HG03342 (cell line): ENCODE results near the gene AUTS2.

Source experiments
- ATAC-seq: cut with Tn5 transposase; IDR thresholded peaks from one replicate; pipeline ENCODE4 v1.9.1; 2021; ENCODE audit warnings: mild to moderate bottlenecking, moderate library complexity; ENCODE audit not compliant: unreplicated experiment

The AUTS2 gene

DNA sequence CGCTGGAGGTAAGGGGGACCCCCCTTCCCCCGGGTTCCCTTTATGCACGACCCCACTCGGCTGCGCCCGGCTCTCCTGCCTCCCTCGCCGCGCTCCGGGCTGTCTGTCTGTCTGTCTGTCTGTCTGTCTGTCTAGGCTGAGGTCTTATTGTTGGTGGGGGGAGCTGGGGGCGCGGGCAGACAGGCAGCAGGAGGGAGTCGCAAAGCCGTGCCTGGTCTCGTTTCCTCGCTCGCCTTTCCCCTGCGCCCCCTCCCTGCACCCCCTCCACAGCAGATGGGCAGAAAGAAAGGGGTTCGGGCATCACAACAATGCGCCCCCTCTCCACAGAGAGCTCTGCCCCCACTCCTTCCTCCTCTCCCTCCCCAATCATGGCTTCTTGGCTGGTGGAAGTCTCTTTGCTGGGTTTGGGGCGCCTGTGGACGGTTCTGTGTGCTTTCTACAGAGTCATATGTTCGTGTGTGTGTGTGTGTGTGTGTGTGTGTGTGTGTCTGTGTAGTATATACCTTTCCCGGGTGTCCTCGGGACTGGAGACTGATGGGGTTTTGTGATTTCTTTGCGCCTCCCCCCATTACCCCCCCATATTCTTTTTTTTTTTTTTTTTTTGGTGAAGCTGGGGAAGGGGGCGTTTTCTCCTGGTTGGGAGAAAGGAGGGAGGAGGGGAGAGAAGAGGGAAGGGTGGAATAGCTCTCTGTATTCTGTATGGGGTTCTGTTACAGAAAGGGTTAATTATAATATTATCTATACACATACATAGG lies 1.9 kb downstream of the AUTS2 start:
- ATAC-seq: no peak

DNA sequence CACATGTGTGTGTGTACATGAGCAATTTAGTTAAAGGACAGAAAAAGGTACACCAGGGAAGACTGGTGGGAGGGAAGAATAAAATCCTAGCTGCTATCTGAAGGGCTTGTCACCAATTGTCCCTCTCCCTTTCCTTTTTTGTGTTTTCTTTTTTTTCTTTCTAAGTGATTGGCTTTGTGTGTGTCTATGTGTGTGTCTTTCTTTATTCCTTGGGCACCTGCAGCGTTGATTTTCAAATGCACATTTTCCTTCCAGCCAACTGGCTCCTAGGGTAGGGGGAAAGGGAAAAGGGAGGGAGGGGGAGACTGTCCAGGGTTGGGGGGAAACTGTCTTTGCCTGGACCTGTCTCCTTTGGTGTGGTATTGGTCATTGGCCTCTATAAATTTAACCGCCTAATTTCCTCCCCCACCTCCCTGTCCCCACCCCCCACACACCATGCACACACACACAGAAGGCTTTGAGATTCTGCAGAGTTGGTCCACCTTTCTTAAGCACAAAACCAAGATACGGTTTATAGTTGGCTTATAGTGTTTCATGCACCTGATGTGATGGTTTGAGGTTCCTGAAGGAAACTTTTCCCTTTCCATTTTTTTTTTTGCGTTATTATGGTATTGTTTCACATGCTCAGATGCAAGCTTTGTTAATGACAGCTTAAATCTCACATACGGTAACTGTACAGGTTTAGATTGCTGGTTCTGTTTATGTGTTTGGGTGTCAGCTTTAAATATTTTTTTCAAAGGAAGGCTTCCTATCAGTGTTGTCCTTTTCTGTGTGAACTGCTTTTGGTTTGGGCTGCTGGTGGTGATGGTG lies 2.6 kb downstream of the AUTS2 start:
- ATAC-seq: no peak

DNA sequence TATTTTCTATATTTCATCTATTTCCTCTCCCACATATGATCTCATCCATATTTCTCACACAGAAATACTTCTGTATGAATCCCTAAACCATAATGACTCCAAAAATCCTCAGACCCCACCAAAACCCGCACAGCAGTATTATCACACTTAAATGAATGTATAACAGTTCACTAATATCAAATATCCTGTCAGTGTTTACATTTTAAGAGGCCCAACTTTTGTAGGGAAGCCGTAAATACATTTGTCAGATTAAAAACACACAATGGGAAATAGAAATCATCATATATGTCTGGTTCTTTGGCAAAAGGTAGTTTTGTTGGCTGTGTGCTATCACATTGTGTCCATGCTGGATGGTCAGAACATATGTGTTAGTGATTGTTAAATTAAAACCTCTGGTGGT lies 4.2 kb downstream of the AUTS2 start:
- ATAC-seq: no peak

DNA sequence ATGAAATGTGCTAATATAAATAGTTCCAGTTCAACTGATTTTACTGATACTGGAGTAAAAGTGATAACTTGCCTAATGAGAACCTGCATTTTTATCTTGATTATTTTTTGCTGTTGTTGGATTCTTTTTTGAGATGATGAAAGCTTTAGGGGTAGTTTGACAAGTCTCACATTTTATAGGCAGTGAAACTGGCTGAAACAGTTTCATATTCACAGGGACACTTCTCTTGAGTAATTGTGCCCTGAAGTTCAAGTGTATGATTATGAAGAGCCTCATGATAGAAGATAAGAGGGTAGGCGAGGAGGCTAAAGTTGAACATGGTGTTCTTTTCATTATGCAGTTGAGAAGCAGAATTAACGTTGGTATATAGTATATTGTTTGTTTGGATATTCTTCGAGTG lies 5.1 kb downstream of the AUTS2 start:
- no peak for ATAC-seq

DNA sequence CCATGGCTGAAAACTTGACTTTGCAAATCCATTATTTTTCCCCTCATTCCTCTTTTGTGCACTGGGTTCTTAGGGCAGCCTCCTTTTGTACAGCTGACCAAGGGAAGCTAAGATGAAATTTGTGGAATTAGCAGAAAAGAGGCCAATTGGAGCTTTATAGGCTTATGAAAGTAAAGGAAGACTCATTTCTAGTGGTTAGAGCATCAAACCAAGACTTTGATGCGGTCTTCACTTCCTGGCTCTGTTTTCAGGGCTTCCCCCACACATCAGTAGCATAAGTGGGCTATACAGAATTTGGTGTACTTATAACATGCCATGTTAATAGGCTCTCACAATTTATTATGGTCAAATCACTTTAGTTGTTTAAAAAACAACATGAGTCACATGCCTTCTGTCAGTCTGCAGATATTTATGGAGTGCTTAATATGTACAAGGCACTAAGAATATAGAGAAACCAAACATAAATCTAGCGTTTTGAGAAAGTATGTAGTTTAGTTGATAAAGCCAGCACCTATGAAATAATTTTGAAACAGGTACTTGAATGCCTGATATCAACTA lies 5.7 kb downstream of the AUTS2 start:
- peak; percentile 61 for ATAC-seq

DNA sequence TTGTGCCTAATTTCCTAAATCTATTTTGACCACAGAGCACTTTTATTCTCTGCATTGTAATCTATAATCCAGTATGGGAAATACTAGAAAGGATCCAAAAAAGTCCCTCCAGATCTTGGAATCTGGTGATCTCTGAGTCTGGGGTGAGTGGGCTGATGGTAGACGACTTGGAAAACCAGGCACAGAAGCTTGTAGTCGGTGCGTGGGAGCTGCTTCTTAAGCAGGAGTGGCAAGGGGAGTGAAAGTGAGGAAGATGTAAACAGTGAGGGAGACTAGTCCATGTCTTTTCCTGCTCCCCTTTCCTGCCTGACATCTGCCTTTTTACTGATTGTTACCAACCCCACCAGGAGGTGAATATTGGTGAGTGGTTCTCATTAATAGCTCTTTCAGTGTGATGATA lies 6.8 kb downstream of the AUTS2 start:
- ATAC-seq: no peak

DNA sequence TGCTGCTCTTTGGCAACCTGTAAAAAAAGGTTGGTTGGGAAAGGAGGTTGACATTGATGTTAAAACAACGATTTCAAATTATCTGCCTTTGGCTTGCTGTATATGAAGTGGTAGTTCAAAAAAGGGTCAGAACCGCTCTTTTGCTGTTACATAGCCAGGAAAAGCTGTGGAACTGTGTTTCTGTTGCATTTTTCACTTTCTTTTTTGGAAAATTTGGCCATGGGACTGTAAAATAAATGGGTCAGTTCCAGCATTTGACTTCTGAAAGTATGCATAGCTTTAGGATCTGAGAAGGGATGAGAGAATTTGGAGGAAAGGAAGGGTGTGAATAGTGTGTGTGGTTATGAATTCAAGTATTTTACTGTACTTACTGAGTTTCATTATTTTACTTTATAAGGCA lies 7.3 kb downstream of the AUTS2 start:
- ATAC-seq: no peak

DNA sequence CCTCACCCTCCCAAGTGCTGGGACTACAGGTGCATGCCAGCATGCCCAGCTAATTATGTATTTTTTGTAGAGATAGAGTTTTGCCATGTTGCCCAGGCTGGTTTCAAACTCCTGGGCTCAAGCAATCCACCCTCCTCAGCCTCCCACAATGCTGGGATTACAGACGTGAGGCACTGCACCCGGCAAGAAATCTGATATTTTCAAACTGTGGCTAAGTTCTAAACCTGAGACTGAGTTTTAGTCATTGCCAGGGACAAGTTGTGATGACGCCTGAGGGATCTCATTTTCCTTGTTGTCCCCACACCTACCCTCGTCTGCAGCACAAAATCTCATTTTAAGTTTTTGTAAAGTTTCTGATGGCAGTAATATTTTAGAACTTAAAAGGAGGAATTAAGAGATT lies 9.8 kb downstream of the AUTS2 start:
- ATAC-seq: no peak

- no peak for ATAC-seq
Measured at GRCh38 chr7:69608878-69609277, 10.6 kb downstream of the AUTS2 start.

DNA sequence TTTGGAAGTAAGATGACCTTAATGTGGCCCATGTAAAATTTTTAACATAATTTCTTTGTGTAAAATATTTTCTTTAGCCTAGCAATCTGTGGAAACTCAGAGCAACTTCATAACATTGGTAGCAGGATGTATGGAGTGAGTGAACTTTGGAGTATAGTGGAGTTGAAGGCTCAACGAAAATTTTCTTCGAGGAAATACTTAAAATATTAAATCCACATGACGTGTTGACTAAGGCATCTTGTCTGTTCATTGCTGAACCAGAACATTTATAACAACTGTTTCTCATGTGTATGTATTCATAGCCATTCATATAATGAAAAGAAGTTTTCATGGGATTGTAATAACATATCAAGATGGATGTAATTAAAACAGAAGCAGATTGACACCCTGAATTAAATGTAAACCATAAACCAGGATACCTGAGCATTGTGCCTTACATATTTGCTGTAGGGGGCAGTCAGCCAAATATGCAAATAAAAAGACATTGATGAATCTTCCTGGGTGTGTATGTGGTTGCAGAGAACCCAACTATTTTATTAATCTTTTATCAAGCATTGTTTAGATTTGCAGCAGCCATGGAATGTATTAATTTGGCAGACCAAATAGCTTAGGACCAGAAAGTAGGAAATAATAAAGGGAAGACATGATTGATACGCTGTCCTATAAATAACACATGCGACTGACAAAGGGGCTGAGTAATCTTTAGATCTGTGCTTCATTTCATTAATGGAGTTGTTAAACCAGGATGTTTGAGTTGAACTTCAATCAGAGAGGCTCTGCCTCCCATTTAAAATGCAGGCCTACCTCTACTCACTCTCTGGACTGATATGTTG lies 11.5 kb downstream of the AUTS2 start:
- no peak for ATAC-seq

DNA sequence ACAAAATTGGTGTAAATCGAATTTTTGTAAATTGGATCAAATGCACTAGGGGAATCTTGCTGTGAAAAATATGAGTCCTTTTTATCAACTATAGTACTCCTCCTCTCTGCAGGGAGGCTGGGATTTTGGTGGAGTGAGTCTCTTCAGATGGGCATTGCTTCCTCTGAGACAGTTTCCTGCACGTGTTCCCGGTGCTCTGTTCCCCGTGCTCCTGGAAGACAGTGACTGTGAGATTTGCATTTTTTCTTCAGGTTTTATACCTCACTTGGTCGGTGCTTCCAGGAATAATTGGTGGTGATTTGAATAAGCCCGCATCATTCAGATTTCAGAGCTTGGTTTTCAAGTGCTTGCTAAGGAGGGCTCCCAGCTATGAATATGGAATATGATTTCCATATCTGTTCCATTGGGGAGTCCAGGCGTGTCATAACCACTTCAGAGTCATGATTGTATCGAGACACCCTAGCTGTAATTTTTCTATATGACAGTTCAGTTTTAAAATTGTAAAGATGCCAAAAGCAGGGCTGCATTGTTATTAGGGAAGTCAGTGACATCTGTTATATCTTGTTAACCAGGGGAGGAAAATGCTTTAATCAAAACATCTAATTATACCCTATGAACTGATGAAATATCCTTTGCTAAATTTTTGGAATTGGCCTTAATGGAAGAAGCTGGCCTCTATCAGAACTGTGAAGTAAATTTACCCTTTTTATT lies 12.3 kb downstream of the AUTS2 start:
- ATAC-seq: no peak

GRCh38 chr7:69612981-69613380 lies 14.7 kb downstream of the AUTS2 start:
- no peak for ATAC-seq

DNA sequence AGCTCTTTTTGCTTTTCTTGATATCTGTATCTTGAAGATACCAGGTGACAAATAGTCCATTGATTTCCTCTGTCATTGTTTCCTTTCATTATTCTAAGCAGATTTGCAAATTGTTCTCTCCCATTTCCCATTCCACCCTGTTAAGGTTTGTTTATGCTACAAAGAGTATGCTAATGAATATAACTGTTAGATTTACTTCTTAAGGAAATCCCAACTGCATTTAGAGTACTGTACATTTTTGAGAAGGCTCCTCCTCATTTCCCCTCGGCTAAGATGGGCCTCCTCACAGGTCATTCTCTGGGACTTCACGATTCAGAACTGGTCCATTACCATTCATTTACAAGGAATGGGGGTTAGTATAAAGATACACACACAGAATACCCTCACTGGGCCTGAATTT lies 15.6 kb downstream of the AUTS2 start:
- no peak for ATAC-seq

DNA sequence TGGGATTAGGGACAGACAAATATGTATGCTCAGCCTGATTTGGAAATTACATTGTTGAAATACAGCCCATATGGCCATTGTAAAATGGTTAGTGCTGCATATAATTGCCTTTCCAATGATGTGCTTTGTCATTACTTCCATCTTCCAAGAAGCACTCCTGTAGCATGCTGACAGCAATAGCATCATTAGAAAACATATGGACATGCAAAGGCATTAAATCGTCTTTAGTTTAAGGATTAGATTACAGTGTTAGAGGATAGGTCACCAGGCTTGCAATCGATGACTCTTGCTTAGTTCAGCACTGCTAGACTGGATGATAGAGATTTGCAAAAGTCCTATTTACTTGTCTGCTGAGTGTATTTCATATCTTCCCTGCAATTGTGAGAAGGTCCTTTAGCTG lies 17.4 kb downstream of the AUTS2 start:
- no peak for ATAC-seq

DNA sequence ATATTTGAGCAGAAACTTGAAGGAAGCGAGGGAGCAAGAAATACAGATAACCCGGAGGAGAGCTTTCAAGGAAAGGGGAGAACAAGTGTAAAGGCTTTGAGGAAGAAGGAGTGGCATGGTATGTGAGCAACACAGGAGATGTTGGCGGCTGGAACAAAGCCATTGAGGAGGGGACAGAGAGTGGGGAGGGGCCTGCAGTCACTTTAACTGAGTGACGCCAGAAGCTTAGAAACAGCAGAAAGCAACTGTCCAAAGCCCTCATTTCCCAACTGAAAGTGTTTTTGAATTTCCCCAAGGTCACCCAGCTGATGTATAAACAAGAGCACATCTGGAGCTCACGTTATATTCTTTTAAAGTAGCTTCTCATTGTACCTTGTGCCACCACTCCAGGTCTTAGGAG lies 19.1 kb downstream of the AUTS2 start:
- ATAC-seq: no peak

DNA sequence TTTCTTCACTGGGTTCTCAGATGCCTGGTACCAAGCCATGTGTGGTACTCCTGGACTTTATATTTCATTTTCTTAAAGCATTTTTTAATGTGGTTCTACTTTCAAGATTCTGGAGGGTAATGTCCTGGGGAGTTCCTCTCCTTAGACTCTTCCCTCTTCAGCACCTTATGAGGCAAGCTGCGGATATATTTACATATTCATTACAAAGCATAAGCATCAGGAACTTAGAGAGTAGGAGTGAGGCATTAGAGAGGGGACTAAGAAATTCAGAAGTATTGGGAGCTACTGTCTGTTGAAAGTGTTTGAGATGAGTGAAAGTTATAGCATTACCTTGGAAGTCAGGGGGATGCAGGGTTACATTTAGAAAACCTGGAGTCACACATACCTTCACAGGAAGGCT lies 20.8 kb downstream of the AUTS2 start:
- no peak for ATAC-seq

- no peak for ATAC-seq
Measured at GRCh38 chr7:69619635-69620034, 21.4 kb downstream of the AUTS2 start.

GRCh38 chr7:69620063-69620462 lies 21.8 kb downstream of the AUTS2 start:
- ATAC-seq: no peak

- ATAC-seq: no peak
Measured at GRCh38 chr7:69620650-69621049, 22.4 kb downstream of the AUTS2 start.

DNA sequence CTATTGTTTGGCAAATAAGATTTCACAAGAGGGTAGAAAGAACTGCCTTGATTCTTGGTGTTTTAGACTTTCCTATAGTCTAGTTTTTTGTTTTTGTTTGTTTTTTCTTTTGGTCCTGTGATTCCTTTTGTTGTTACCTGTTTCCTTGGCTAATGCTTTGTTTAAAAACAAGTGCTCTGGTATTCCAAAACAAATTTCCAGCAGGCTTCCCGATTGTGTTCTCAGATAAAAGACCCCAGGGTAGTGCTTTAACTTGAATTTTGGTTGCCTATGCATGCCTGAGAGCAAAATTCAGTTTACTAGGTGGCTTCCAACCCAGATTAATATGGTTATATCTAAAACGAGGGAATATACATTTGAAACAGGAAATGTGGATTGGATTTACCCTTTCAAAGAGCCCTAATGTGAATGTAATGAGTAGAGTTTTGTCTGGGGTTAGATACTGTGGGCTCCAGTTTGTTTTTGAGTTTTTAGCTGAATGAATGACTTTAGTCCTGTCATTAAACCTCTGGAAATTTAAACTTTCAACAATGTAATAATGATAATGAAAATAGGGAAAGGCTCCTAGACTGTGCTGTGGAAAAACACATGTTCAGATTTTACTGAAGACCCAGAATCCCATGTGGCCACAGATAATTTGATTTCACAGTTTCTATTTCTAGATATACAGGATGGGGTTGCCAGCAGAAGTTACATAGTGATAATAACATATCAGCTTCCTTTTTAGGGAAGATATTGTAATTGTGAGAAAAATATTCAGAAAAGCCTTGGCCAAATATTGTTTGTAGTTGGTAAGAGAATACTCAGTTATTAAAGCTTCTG lies 23.9 kb downstream of the AUTS2 start:
- ATAC-seq: no peak
